Gastroesophageal sphincter (tissue), 3 donors: ENCODE results near the gene VIPR2.

Experiments
- CTCF ChIP-seq, 4 experiments: fragments of 200-600 bp in 2 of 4; fragments of 450-650 bp in 2 of 4; sonication (generic) in 1 of 4; IDR thresholded peaks; one replicate each; pipeline ENCODE4 v1.5.1; 2017 to 2019; ENCODE audit warnings: antibody characterized with exemption in 4 of 4, mild to moderate bottlenecking in 2 of 4, moderate library complexity in 2 of 4
- EP300 ChIP-seq: sonication (generic); formaldehyde crosslinking; IDR thresholded peaks from one replicate; pipeline ENCODE4 v1.6.1; 2017; ENCODE audit warnings: antibody characterized with exemption, mild to moderate bottlenecking
- POLR2A ChIP-seq, 2 donors: fragments of 450-650 bp; IDR thresholded peaks; one replicate each; pipeline ENCODE4 v1.6.1; 2017; ENCODE audit warnings: antibody characterized with exemption in 2 of 2, mild to moderate bottlenecking in 2 of 2, moderate library complexity in 1 of 2

- TF ChIP-seq CTCF (IDR thresholded peaks at IDR 0.05): no peak
- no peak for TF ChIP-seq EP300
- no peak for TF ChIP-seq POLR2A (IDR thresholded peaks at IDR 0.05)
Measured at GRCh38 chr7:159158125-159158887, 13.6 kb upstream of the VIPR2 start.
